NCI-H748 (cell line): ENCODE measurements around the gene FAM20A.

Experiments
- DNase-seq: peaks from one replicate; lab custom pipeline; 2025; ENCODE audit not compliant: unreplicated experiment; lab: John Stamatoyannopoulos, UW

FAM20A gene

GRCh38 chr17:68570526-68570925 lies 30.6 kb downstream of the FAM20A start:
- no peak for DNase-seq

- DNase-seq = no peak
Measured at GRCh38 chr17:68569346-68569745, 31.8 kb downstream of the FAM20A start.

GRCh38 chr17:68568581-68568980 lies 32.6 kb downstream of the FAM20A start:
- DNase-seq = no peak

- no peak for DNase-seq
Measured at GRCh38 chr17:68567581-68567980, 33.6 kb downstream of the FAM20A start.

- DNase-seq = no peak
Measured at GRCh38 chr17:68567035-68567434, 34.1 kb downstream of the FAM20A start.

- no peak for DNase-seq
Measured at GRCh38 chr17:68566442-68566738, 34.8 kb downstream of the FAM20A start.

- DNase-seq = no peak
Measured at GRCh38 chr17:68565661-68566441, 35.3 kb downstream of the FAM20A start.

- DNase-seq = no peak
Measured at GRCh38 chr17:68564415-68565111, 36.6 kb downstream of the FAM20A start.

GRCh38 chr17:68562736-68563135 lies 38.4 kb downstream of the FAM20A start:
- DNase-seq = no peak

GRCh38 chr17:68560966-68561720 lies 40.0 kb downstream of the FAM20A start:
- no peak for DNase-seq

GRCh38 chr17:68559316-68559715 lies 41.9 kb downstream of the FAM20A start:
- DNase-seq = no peak

GRCh38 chr17:68556551-68556950 lies 44.6 kb downstream of the FAM20A start:
- DNase-seq = no peak

GRCh38 chr17:68544111-68544915 lies 56.9 kb downstream of the FAM20A start:
- no peak for DNase-seq

GRCh38 chr17:68542698-68543463 lies 58.3 kb downstream of the FAM20A start:
- no peak for DNase-seq

GRCh38 chr17:68541816-68542215 lies 59.4 kb downstream of the FAM20A start:
- DNase-seq = no peak

- DNase-seq = no peak
Measured at GRCh38 chr17:68540981-68541380, 60.2 kb downstream of the FAM20A start.

GRCh38 chr17:68539548-68540467 lies 61.4 kb downstream of the FAM20A start:
- DNase-seq = peak; percentile 12

- no peak for DNase-seq
Measured at GRCh38 chr17:68535922-68536321, 65.2 kb downstream of the FAM20A start.

- no peak for DNase-seq
Measured at GRCh38 chr17:68534695-68535088, 66.5 kb downstream of the FAM20A start.
